ENCODE measurements around the gene CKLF.
"Not testable (repeated sequence)": the region's sequence is repeated elsewhere in the genome, so short reads cannot be mapped to it uniquely, and the experiment has no call there.

CKLF gene

GRCh38 chr16:66599726-66600125, 47.4 kb downstream of the CKLF start:
- DNase-seq = no peak

GRCh38 chr16:66600477-66600876, 48.1 kb downstream of the CKLF start:
- no peak for DNase-seq

GRCh38 chr16:66601471-66601870, 49.1 kb downstream of the CKLF start:
- no peak for DNase-seq

GRCh38 chr16:66603537-66604375, 51.4 kb downstream of the CKLF start:
- DNase-seq = peak; percentile 18

GRCh38 chr16:66604376-66605176, 52.2 kb downstream of the CKLF start, which contains the start of gene CMTM3:
Gene CMTM3 (plus strand): TSS chr16:66604704. CDS start chr16:66604806, 102 bp downstream.
- DNase-seq = peak; percentile 32

GRCh38 chr16:66605177-66605978, 53.0 kb downstream of the CKLF start:
- no peak for DNase-seq

DNA sequence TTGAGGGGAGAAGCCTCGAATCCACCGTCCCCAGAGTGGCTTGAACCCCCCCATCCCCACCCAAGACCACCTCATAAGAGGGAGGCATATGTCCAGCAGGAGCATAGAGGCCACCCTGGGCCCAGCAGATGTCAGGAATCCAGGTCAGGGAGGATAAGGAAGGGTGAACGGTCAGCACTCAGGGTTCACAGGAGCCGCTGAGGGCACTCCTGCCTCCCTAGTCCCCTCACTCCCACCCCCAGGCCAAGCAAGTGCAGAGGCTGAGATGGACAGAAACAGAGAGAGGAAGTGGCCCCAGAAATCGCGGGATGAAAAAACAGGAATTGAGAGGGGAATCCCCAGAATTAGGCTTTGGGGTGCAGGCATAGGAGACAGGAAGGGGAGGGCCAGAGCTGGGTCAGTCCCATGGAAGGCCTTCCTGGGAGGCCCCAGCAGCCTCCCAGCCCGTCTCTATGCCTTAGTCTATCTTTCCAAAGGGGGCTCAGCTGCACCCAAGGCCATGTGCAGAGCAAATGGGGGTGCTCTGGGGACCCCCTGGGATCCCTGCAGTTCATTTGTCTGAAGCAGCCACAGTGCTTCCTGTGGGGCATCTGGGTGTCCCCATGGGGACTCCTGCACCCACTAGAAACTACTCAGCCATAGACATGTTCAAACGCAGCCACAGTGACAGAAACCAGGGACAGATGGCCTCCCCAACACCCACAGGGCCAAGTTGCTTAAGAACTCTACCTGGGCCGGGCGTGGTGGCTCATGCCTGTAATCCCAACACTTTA, 53.8 kb downstream of the CKLF start:
- no peak for DNase-seq

- peak; percentile 63 for DNase-seq
Measured at GRCh38 chr16:66608241-66609138, 56.1 kb downstream of the CKLF start.

DNA sequence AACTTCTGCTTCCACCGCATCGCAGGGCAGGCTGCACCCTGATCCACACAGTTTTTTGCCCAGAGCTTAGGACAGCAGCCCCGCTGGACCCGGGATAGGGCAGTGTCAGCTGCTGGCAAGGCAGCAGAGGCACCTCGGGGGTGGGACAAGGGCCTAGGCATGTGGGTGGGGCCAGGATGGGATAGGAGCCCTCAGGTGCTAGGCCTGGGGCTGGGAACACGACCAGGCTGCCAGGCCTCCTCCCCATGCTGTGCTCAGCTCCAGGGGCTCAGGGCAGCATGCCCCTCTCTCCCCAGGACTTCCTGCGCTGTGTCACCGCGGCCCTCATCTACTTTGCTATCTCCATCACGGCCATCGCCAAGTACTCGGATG, 56.7 kb downstream of the CKLF start:
- no peak for DNase-seq

- no peak for DNase-seq
Measured at GRCh38 chr16:66610111-66610820, 57.9 kb downstream of the CKLF start.

DNA sequence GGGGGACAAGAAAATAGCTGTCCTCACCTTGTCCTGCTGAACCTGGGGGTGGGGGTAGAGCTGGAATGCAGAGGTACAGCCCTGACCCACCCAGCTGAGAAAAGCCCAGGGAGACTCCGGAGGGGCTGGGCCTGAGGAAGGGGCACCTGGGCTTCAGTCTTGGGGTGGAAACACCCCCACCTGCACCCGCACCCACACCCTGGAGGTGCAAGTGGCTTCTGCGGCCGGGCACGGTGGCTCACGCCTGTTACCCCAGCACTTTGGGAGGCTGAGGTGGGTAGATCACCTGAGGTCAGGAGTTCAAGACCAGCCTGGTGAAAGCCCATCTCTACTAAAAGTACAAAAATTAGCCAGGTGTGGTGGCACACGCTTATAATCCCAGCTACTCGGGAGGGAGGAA, 59.5 kb downstream of the CKLF start:
- not testable (repeated sequence) for DNase-seq

DNA sequence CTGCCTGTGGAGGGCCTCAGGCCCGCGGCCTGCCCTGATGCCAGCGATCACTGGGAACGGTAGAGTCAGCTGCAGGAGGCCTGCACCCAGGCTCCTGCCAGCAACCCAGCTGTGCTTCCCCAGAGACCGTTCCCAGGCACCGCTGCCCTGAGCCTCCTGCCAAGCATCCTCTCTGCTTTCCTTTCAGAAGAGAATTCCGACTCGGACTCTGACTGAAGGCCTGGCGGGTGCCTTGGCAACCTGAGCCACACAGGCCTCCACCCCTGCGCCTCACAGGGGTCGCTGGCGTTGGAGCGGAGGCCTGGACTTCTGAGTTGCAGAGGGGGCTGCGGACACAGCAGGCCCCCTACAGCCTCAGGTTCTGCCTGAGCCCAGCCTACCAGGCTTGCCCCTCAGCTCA, 60.0 kb downstream of the CKLF start:
- no peak for DNase-seq

DNA sequence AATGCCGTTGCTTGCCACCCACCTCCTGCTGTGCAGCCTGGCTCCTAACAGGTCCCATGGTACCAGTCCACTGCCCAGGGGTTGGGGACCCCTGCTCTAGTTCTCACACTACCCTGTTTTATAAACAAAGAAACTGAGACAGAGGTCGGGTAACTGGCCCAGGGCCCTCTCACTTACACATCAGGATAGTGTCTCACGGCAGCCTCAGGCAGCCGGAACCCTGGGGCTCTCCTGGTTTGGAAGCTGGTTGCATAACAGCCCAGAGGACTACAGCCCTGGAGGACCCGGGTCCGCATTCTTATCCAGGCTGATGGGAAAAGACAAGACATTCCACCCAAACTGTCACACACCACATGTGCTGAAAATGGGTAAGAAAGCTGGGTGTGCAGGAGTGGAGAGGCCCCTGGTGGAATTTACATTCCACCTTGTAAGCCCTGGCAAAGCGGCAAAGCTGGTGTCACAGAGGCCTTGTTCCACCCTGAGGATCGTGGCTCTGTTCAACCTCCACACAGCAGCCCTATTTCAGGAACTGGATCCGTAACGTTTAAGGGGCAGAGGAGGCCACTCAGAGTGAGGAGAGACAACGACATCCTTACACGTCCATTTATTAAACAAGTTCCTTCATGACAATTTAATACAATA, 61.9 kb downstream of the CKLF start:
- DNase-seq = no peak
